Measurements from ENCODE around the gene APBA2. TPM values are rescaled to one million over a fixed set of nuclear protein-coding genes. Genes with fewer than 3 reads are reported as not detected.

Gene APBA2
- total and polyA plus RNA-seq, 2 of the 13 experiments (the other 11 are each of a cell fraction or from before 2014, with no cell fraction given) = 0.62 to 2.3 TPM

DNA sequence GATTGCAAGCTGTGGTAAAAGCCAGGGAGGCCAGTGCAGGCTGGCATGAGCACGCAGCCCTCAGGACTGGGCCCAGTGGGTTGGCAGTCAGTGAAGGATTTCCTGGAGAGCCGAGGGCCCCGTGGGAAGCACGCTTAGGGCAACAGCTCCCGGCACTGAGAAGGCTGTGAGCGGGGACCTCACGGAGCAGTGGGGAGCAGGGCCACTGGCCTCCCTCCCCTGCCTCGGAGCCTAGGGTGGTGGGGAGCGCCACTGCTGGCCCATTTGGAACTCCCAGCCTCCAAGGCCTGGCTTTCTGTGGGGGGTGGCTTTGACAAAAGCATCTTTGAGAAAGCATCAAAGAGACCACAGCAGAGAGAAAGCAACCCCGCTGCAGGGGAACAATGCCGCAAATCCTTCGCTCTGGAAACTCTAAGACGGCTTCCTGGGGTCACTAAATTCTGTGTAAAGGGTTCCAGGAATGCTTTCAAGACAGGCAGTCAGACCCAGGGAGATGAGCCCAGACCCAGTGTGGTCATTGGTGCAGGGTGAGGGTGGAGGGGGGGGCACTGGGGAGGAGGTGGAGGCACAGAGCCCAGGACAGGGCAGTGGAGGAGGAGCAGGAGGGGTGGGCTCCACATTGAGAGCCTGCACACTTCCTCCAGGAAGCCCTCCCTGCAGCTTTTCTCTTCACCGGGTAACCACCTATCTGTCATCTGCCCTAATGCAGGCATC is 9.5 kb upstream of the APBA2 start (continued):
- TF ChIP-seq, protein P1, sequence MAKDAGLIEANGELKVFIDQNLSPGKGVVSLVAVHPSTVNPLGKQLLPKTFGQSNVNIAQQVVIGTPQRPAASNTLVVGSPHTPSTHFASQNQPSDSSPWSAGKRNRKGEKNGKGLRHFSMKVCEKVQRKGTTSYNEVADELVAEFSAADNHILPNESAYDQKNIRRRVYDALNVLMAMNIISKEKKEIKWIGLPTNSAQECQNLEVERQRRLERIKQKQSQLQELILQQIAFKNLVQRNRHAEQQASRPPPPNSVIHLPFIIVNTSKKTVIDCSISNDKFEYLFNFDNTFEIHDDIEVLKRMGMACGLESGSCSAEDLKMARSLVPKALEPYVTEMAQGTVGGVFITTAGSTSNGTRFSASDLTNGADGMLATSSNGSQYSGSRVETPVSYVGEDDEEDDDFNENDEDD (CRISPR knock-in tag; IDR thresholded peaks at IDR 0.05; ENCODE audit: borderline replicate concordance) = no peak
- TF ChIP-seq KAT7 (CRISPR knock-in tag; IDR thresholded peaks at IDR 0.05; ENCODE audit: borderline replicate concordance) (no peak), MLLT10 (CRISPR knock-in tag; IDR thresholded peaks at IDR 0.05) (no peak), HOXA7 (CRISPR knock-in tag; IDR thresholded peaks at IDR 0.05) (no peak), DR1 (CRISPR knock-in tag; IDR thresholded peaks at IDR 0.05) (no peak), ARID5B (CRISPR knock-in tag; IDR thresholded peaks at IDR 0.05) (no peak), RNF2 (conservative IDR thresholded peaks at IDR 0.05; ENCODE audit: low read depth) (no peak), ZNF367 (CRISPR knock-in tag; IDR thresholded peaks at IDR 0.05; ENCODE audit: borderline replicate concordance) (no peak), ZFP36L2 (CRISPR knock-in tag; IDR thresholded peaks at IDR 0.05) (no peak), ZNF12 (CRISPR knock-in tag; IDR thresholded peaks at IDR 0.05) (no peak)
- TF ChIP-seq, protein P2, sequence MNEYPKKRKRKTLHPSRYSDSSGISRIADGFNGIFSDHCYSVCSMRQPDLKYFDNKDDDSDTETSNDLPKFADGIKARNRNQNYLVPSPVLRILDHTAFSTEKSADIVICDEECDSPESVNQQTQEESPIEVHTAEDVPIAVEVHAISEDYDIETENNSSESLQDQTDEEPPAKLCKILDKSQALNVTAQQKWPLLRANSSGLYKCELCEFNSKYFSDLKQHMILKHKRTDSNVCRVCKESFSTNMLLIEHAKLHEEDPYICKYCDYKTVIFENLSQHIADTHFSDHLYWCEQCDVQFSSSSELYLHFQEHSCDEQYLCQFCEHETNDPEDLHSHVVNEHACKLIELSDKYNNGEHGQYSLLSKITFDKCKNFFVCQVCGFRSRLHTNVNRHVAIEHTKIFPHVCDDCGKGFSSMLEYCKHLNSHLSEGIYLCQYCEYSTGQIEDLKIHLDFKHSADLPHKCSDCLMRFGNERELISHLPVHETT (CRISPR knock-in tag; conservative IDR thresholded peaks at IDR 0.05) = no peak

Data from HepG2 (cell line).